GM12878 (cell line): ENCODE results near the gene SERPINA6. TPM values are rescaled to one million over a fixed set of nuclear protein-coding genes. Genes with fewer than 3 reads are reported as not detected.

Experiments
- polyA plus RNA-seq, 11 experiments: library from polyadenylated mRNA; depleted of rRNA in 4 of 11; unstranded in 6 of 11; stranded (reverse) in 5 of 11; fragments of >200 nt; fragmentation: Nextera tagmentation in 4 of 11; fragmentation: Illumina TruSeq in 1 of 11; extraction: Ambion mirVana in 4 of 11; extraction: Trizol in 1 of 11; gene quantifications; 1 replicate in 1 of 11; 2 replicates in 10 of 11; pipeline versions ENCODE4 v1.2.1 to v1.2.3, GENCODE V29; 2011 to 2016; ENCODE audit warnings: inconsistent platforms in 2 of 11, missing spikeins in 2 of 11, low read depth in 1 of 11
- total RNA-seq, 4 experiments: library from RNA; depleted of rRNA in 3 of 4; stranded (reverse); fragments of >200 nt in 3 of 4; fragmentation: Illumina TruSeq in 1 of 4; extraction: Trizol in 1 of 4; gene quantifications; 2 replicates each; pipeline versions ENCODE4 v1.2.1 to v1.2.3, GENCODE V29; 2013 to 2021

SERPINA6 gene
- total and polyA plus RNA-seq, 10 of the 15 experiments (the other 5 are each of a cell fraction or from before 2014, with no cell fraction given) = 0.11 to 0.27 (median 0.23) TPM; not detected in 7

Other genes with a start within 250 kb of the SERPINA6 start
Only the 7 nearest of the 12 such genes appear.
- gene PPP4R4, start 149.0 kb downstream of the SERPINA6 start, total RNA-seq (2014; rRNA removed) = 0.06 and 0.22 TPM in 2 replicates
- gene PPP4R4, start 149.0 kb downstream of the SERPINA6 start, total RNA-seq (2014; rRNA removed; fragmentation: Illumina TruSeq; extraction: Trizol) = 0.13 and 0.28 TPM in 2 replicates
- gene PPP4R4, start 149.0 kb downstream of the SERPINA6 start, total RNA-seq (2021) = 0.13 TPM in 1 of 2 replicates, not detected in the other
- 0.10 and 0.13 TPM in 2 replicates for gene PPP4R4, start 149.0 kb downstream of the SERPINA6 start, polyA plus RNA-seq (2011; rRNA removed)
- gene PPP4R4, start 149.0 kb downstream of the SERPINA6 start, polyA plus RNA-seq (2014; fragmentation: Illumina TruSeq; extraction: Trizol) = 0.01 TPM in 1 of 2 replicates, not detected in the other
- under 1 TPM in 1 of 2 experiments, not detected in 1; 0.02 TPM for gene PPP4R4, start 149.0 kb downstream of the SERPINA6 start, polyA plus RNA-seq (2014; fragmentation: Nextera tagmentation; extraction: Ambion mirVana)
- gene PPP4R4, start 149.0 kb downstream of the SERPINA6 start, polyA plus RNA-seq (2014; rRNA removed) = not detected in 2 replicates
- not detected for gene PPP4R4, start 149.0 kb downstream of the SERPINA6 start, polyA plus RNA-seq (2016; fragmentation: Nextera tagmentation; extraction: Ambion mirVana)
- gene SERPINA10, start 30.1 kb downstream of the SERPINA6 start, total RNA-seq (2014; rRNA removed) = not detected in 2 replicates
- not detected in 2 replicates for gene SERPINA10, start 30.1 kb downstream of the SERPINA6 start, total RNA-seq (2014; rRNA removed; fragmentation: Illumina TruSeq; extraction: Trizol)
- not detected in 2 replicates for gene SERPINA10, start 30.1 kb downstream of the SERPINA6 start, total RNA-seq (2021)
- gene SERPINA10, start 30.1 kb downstream of the SERPINA6 start, polyA plus RNA-seq (2011; rRNA removed) = not detected in 2 replicates
- gene SERPINA10, start 30.1 kb downstream of the SERPINA6 start, polyA plus RNA-seq (2014; fragmentation: Illumina TruSeq; extraction: Trizol) = not detected in 2 replicates
- gene SERPINA10, start 30.1 kb downstream of the SERPINA6 start, polyA plus RNA-seq (2014; fragmentation: Nextera tagmentation; extraction: Ambion mirVana) = not detected
- not detected in 2 replicates for gene SERPINA10, start 30.1 kb downstream of the SERPINA6 start, polyA plus RNA-seq (2014; rRNA removed)
- gene SERPINA10, start 30.1 kb downstream of the SERPINA6 start, polyA plus RNA-seq (2016; fragmentation: Nextera tagmentation; extraction: Ambion mirVana) = not detected
- gene SERPINA2, start 43.4 kb upstream of the SERPINA6 start, total RNA-seq (2014; rRNA removed) = not detected in 2 replicates
- not detected in 2 replicates for gene SERPINA2, start 43.4 kb upstream of the SERPINA6 start, total RNA-seq (2014; rRNA removed; fragmentation: Illumina TruSeq; extraction: Trizol)
- gene SERPINA2, start 43.4 kb upstream of the SERPINA6 start, total RNA-seq (2021) = not detected in 2 replicates
- not detected in 2 replicates for gene SERPINA2, start 43.4 kb upstream of the SERPINA6 start, polyA plus RNA-seq (2011; rRNA removed)
- gene SERPINA2, start 43.4 kb upstream of the SERPINA6 start, polyA plus RNA-seq (2014; fragmentation: Illumina TruSeq; extraction: Trizol) = not detected in 2 replicates
- gene SERPINA2, start 43.4 kb upstream of the SERPINA6 start, polyA plus RNA-seq (2014; fragmentation: Nextera tagmentation; extraction: Ambion mirVana) = not detected
- not detected in 2 replicates for gene SERPINA2, start 43.4 kb upstream of the SERPINA6 start, polyA plus RNA-seq (2014; rRNA removed)
- not detected for gene SERPINA2, start 43.4 kb upstream of the SERPINA6 start, polyA plus RNA-seq (2016; fragmentation: Nextera tagmentation; extraction: Ambion mirVana)
- gene SERPINA1, start 65.3 kb upstream of the SERPINA6 start, total RNA-seq (2014; rRNA removed) = 0.40 and 0.87 TPM in 2 replicates
- 0.45 and 0.60 TPM in 2 replicates for gene SERPINA1, start 65.3 kb upstream of the SERPINA6 start, total RNA-seq (2014; rRNA removed; fragmentation: Illumina TruSeq; extraction: Trizol)
- gene SERPINA1, start 65.3 kb upstream of the SERPINA6 start, total RNA-seq (2021) = 5.1 and 6.6 TPM in 2 replicates
- 3.1 and 3.5 TPM in 2 replicates for gene SERPINA1, start 65.3 kb upstream of the SERPINA6 start, polyA plus RNA-seq (2011; rRNA removed)
- gene SERPINA1, start 65.3 kb upstream of the SERPINA6 start, polyA plus RNA-seq (2014; fragmentation: Illumina TruSeq; extraction: Trizol) = 0.36 and 0.90 TPM in 2 replicates
- gene SERPINA1, start 65.3 kb upstream of the SERPINA6 start, polyA plus RNA-seq (2014; fragmentation: Nextera tagmentation; extraction: Ambion mirVana) = under 1 TPM; 0.29 to 0.62 TPM
- 0.33 and 1.0 TPM in 2 replicates for gene SERPINA1, start 65.3 kb upstream of the SERPINA6 start, polyA plus RNA-seq (2014; rRNA removed)
- under 1 TPM; 0.16 to 0.17 TPM for gene SERPINA1, start 65.3 kb upstream of the SERPINA6 start, polyA plus RNA-seq (2016; fragmentation: Nextera tagmentation; extraction: Ambion mirVana)
- gene SERPINA11, start 129.5 kb upstream of the SERPINA6 start, total RNA-seq (2014; rRNA removed) = not detected in 2 replicates
- not detected in 2 replicates for gene SERPINA11, start 129.5 kb upstream of the SERPINA6 start, total RNA-seq (2014; rRNA removed; fragmentation: Illumina TruSeq; extraction: Trizol)
- not detected in 2 replicates for gene SERPINA11, start 129.5 kb upstream of the SERPINA6 start, total RNA-seq (2021)
- gene SERPINA11, start 129.5 kb upstream of the SERPINA6 start, polyA plus RNA-seq (2011; rRNA removed) = not detected in 2 replicates
- not detected in 2 replicates for gene SERPINA11, start 129.5 kb upstream of the SERPINA6 start, polyA plus RNA-seq (2014; fragmentation: Illumina TruSeq; extraction: Trizol)
- not detected for gene SERPINA11, start 129.5 kb upstream of the SERPINA6 start, polyA plus RNA-seq (2014; fragmentation: Nextera tagmentation; extraction: Ambion mirVana)
- not detected in 2 replicates for gene SERPINA11, start 129.5 kb upstream of the SERPINA6 start, polyA plus RNA-seq (2014; rRNA removed)
- under 1 TPM in 1 of 2 experiments, not detected in 1; 0.11 TPM for gene SERPINA11, start 129.5 kb upstream of the SERPINA6 start, polyA plus RNA-seq (2016; fragmentation: Nextera tagmentation; extraction: Ambion mirVana)
- not detected in 2 replicates for gene SERPINA9, start 152.9 kb upstream of the SERPINA6 start, total RNA-seq (2014; rRNA removed)
- not detected in 2 replicates for gene SERPINA9, start 152.9 kb upstream of the SERPINA6 start, total RNA-seq (2014; rRNA removed; fragmentation: Illumina TruSeq; extraction: Trizol)
- not detected in 2 replicates for gene SERPINA9, start 152.9 kb upstream of the SERPINA6 start, total RNA-seq (2021)
- 0.05 TPM in 1 of 2 replicates, not detected in the other for gene SERPINA9, start 152.9 kb upstream of the SERPINA6 start, polyA plus RNA-seq (2011; rRNA removed)
- gene SERPINA9, start 152.9 kb upstream of the SERPINA6 start, polyA plus RNA-seq (2014; fragmentation: Illumina TruSeq; extraction: Trizol) = not detected in 2 replicates
- gene SERPINA9, start 152.9 kb upstream of the SERPINA6 start, polyA plus RNA-seq (2014; fragmentation: Nextera tagmentation; extraction: Ambion mirVana) = not detected
- not detected in 2 replicates for gene SERPINA9, start 152.9 kb upstream of the SERPINA6 start, polyA plus RNA-seq (2014; rRNA removed)
- gene SERPINA9, start 152.9 kb upstream of the SERPINA6 start, polyA plus RNA-seq (2016; fragmentation: Nextera tagmentation; extraction: Ambion mirVana) = not detected
- gene SERPINA12, start 186.1 kb upstream of the SERPINA6 start, total RNA-seq (2014; rRNA removed) = not detected in 2 replicates
- gene SERPINA12, start 186.1 kb upstream of the SERPINA6 start, total RNA-seq (2014; rRNA removed; fragmentation: Illumina TruSeq; extraction: Trizol) = not detected in 2 replicates
- not detected in 2 replicates for gene SERPINA12, start 186.1 kb upstream of the SERPINA6 start, total RNA-seq (2021)
- gene SERPINA12, start 186.1 kb upstream of the SERPINA6 start, polyA plus RNA-seq (2011; rRNA removed) = not detected in 2 replicates
- not detected in 2 replicates for gene SERPINA12, start 186.1 kb upstream of the SERPINA6 start, polyA plus RNA-seq (2014; fragmentation: Illumina TruSeq; extraction: Trizol)
- gene SERPINA12, start 186.1 kb upstream of the SERPINA6 start, polyA plus RNA-seq (2014; fragmentation: Nextera tagmentation; extraction: Ambion mirVana) = not detected
- gene SERPINA12, start 186.1 kb upstream of the SERPINA6 start, polyA plus RNA-seq (2014; rRNA removed) = not detected in 2 replicates
- not detected for gene SERPINA12, start 186.1 kb upstream of the SERPINA6 start, polyA plus RNA-seq (2016; fragmentation: Nextera tagmentation; extraction: Ambion mirVana)